HG03045 (cell line): Measurements from ENCODE around the gene ZSWIM1.

Experiments used
- ATAC-seq: cut with Tn5 transposase; IDR thresholded peaks from one replicate; pipeline ENCODE4 v1.9.1; 2021; ENCODE audit warnings: mild to moderate bottlenecking, moderate library complexity; ENCODE audit not compliant: unreplicated experiment

The ZSWIM1 gene

DNA sequence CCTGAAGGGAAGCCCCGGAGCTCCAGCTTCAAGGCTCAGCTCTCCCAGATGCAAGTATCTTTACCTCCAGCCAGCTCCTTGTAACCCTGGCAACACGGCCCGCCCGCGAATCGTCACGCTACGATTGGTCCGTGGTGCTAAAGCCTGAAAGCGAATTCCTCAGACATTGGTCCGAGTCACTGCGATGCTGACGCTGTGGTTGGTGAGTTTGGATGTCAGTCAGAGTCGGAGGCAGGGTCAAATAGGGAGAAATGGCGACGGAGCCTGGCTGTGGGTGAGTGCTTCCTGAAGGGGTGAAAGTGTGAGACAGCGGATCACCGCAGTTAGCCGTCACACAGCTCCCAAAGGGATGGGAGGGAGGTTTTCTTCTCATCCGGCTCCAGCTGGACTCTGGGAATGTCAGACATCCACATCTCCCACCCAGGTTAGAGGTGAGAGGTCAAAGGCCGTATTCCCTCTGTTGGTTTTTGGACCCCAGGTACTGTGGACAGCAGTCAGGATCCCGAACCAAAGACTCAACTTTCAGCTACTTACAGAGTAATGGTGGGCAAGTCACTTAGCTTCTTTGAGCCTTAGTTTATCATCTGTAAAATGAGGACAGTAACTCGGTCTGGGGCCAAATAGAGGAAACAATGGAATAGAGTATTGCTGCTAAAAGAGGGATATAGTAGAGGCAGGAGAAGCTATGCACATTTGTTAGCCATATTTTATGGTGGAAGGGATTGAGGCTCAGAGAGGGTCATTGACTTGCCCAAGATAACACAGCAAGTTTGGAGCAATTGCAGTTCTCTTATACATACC lies at the start of gene ZSWIM1:
TSS of gene ZSWIM1 (plus strand) at position 240 of the 801 bp plus-strand sequence. CDS start 1,366 bp downstream, outside the sequence.
- ATAC-seq = peak; percentile 97

DNA sequence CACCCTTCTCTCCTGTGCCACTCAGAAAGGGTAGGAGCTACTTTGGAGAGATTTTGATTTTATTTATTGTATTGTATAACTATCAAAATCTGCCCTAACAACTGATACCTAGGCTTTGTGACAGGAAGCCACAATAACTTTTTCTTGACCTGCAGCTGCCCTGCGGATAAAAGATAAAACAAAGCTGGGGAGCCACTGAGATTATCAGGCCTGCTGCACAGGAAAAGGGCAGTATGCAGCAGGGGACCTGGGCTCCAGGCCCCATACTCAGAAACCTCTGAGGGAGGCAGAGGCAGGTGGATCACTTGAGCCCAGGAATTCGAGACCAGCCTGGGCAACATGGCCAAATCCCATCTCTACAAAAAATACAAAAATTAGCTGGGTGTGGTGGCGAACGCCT lies 48.4 kb upstream of the ZSWIM1 start:
- no peak for ATAC-seq

DNA sequence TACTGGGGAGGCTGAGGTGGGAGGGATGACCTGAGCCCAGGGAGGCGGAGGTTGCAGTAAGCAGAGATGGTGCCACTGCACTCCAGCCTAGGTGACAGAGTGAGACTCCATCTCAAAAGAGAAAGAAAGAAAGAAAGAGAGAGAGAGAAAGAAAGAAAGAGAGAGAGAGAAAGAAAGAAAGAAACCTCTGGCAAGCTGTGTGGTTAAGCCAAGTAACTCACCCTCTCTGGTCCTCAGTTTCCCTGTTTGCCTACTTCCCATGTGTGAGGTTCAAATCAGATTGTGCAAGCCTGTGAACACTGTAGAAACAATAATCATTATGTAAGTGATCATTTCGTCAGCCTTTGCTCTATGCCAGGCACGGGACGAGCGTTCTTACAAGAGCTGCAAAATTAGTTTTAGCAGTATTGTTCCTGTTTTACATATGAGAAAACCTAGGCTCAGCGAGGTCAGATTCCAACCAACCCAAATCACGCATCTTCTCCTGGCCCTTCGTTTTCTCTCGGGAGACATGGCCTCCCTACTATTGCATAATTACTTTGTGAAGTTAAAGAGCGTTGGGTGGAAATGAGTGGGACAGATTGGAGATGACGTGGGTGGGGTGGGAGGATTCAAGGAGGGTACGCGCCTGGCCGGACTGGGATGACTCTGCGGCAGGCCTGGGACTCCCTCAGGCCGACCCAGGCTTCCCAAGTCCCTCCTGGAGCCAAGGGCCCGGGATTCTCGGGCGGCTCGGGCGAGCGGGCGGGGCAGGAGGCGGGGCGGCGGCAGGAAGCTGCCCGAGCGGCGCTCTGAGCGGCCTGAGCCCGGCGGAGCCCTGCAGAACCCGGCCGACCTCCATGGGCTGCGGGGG lies 47.8 kb upstream of the ZSWIM1 start, which contains the start of gene SNX21:
TSS of gene SNX21 (plus strand) at position 770 of the 853 bp plus-strand sequence. CDS start 121 bp downstream, outside the sequence.
- ATAC-seq = no peak

DNA sequence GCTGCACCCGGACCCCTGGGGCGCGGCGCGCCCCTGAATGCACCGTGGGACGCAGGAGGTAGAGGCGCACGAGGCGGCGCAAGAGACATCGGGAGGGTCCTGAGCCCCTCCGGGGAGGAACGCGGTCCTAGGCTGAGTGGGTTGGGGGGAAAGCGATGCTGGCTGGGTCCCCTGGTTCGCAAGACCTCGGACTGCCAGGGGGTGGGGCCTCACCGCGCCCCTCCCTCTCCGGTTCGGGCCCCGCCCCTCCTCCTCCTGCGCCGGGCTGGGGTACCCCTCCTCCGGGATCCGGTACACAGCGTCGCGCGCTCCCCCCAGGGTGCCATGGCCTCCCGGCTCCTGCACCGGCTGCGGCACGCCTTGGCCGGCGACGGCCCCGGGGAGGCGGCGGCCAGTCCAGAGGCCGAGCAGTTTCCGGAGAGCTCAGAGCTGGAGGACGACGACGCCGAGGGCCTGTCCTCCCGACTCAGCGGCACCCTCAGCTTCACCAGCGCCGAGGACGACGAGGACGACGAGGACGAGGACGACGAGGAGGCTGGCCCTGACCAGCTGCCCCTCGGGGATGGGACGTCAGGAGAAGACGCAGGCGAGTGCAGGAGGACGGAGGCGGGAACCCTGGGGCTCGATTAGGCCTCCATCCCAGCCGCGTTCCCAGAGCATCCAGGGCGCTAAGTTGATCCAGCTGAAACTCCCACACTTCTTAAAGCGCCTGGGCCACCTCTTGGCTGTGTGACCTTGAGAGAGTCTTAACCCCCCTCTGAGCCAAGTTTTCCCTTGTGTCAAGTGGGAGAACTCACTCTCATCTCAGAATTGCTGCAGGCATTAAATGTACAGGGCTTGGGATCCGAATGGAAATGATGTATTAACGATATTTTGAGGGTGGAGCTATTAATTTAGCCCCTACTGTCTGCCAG lies 46.9 kb upstream of the ZSWIM1 start:
- no peak for ATAC-seq

DNA sequence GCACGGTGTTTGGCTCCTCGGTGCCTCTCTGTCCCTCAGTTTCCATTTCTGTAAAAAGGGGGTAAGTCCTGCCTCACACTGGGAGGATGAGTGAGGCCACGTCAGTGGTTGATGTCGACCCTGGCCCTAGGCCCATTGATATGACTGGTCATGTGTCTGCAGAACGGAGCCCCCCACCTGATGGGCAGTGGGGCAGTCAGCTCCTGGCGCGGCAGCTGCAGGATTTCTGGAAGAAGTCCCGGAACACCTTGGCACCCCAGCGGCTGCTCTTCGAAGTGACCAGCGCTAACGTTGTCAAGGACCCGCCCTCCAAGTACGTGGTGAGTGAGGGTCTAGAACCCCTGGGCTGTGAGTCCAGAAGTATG lies 46.2 kb upstream of the ZSWIM1 start:
- ATAC-seq = no peak

DNA sequence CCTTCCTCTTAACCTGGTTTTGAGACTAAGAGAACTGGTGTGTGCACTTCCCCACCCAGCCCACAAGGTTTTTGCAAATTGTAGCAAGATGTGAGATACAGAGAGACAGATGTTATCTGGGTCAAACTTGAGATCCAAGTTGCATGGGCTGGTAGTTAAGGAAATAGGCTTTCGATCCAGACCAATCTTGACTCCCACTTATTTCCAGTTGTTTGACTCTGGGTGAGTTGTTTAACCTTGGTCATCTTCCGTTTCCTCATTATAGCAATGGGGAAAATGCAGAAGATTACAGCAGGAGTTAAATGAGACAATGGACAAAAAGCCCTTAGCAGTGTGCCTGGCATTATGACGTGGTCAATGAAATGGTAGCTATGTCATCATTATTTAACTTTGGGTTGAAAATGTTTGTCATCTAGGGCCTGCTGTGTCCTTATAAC lies 45.7 kb upstream of the ZSWIM1 start:
- no peak for ATAC-seq

DNA sequence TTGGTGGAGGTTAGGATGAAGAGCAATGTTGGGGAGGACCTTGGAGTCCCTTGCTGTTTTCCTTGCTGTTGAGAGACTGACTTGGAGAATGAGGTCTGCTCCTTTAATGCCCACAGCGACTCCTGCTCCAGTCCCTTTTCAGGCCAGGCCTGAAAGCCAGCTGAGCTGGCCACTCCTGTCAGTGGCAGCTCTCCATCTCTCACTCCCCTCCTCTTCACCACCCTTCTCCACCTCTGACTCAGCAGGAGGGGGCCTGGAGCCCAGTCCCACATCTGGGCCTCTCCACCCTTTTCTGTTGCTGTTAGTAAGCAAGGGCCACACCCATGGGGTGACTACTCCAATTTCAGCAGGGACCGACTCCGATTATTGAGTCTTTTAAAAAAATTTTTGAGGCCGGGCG lies 45.2 kb upstream of the ZSWIM1 start:
- ATAC-seq = no peak

DNA sequence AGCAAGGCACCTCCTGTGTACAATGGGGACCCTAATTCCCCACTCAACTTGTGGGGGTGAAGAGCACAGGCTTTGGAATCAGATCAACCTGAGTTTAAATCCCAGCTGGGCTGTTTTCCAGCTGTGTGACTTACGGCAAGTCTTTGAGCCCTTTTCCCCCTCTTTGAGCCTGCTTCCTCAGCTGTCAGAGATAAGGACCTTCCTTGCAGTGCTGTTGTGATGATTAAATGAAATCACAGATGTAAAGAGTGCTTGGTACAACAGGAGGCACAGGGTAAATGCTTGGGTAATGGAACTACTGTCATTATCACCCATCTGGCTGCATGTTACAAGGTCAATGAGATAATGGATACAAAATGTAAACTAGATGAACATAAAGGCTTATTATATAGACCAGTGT lies 44.2 kb upstream of the ZSWIM1 start:
- ATAC-seq = no peak

DNA sequence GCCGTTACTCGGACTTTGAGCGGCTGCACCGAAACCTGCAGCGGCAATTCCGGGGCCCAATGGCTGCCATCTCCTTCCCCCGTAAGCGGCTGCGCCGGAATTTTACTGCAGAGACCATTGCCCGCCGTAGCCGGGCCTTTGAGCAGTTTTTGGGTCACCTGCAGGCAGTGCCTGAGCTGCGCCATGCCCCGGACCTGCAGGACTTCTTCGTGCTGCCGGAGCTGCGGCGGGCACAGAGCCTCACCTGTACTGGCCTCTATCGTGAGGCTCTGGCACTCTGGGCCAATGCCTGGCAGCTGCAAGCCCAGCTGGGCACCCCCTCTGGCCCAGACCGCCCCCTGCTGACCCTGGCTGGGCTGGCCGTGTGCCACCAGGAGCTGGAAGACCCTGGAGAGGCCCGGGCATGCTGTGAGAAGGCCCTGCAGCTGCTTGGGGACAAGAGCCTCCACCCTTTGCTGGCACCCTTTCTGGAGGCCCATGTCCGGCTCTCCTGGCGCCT lies 40.3 kb upstream of the ZSWIM1 start:
- no peak for ATAC-seq

DNA sequence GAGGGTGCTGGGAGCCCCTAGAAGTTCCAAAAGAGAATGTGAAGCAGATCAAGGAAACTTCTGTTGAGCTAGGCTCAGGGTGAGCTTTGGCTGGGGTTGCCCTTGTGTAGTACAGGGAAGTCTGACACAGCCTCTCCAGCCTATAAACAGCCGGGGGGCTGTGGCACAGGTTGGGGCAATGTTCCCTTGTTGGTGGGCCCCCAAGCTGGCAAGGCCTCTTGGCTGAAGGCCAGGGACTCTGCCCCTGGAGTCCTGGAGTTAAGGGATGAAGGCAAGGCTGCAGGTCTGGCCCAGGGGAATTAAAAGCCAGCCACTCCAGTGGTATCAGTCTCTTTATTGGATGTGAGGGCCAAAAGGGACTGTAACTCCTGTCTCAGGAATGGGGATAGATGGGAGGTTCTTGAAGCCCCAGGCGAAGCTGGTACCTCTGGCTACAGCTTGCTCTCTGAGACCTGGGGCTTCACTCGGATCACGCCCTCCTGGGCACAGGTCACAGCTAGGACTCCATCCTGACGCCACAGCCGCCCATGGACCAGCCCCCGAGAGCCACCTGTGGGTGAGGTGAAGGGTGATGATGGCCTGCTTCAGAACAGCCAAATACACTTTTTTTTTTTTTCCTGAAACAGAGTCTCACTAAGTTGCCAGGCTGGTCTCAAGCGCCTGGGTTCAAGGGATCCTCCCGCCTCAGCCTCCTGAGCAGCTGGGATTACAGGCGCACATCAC lies 39.5 kb upstream of the ZSWIM1 start:
- no peak for ATAC-seq

DNA sequence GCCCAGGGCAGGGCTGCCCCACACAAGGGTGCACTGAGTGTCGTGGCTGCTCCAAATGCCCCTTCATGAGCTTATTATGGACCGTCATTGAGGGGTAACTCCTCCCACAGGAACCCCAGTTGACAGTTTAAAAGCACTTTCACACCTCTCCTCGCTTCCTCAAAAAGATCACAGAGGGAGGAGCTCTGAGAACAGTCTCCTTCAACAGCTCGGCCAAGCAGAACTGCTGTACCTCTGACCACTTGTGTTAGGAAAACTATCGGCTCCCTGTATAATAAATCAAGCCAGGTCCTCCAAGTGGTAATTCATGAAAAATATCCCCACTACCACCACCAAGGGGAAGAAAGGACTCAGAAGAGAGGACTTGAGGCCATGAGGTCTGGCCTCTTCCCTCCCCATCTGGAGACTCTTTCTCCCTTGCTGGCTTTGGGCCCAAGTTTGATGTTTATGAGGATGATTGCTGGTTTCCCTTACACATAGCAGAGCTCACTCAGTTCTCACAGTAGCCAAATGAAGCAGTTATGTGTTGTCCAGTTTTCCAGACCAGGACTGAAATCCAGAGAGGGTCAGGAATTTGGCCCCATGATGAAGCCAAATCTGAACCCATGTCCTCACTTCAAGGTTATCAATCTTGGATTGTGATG lies 38.7 kb upstream of the ZSWIM1 start:
- no peak for ATAC-seq

DNA sequence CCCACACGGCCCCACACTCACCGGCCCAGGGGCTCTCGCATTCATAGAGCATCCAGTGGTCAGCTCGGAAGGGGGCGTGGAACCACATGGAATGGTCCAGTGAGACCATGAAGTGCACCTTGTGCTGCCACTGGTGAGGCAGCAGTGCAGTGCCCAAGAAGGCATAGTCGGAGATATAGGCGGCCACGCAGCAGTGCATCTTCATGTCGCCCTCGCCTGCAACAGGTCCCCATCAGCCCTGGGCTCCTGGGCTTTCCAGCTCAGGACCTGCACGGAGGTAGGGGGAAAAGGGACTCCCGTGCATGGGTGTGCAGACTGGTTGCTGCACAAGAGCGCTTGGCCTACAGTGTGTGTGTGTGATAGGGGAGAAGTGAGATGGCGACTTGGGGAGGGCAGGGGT lies 37.5 kb upstream of the ZSWIM1 start:
- ATAC-seq = no peak

DNA sequence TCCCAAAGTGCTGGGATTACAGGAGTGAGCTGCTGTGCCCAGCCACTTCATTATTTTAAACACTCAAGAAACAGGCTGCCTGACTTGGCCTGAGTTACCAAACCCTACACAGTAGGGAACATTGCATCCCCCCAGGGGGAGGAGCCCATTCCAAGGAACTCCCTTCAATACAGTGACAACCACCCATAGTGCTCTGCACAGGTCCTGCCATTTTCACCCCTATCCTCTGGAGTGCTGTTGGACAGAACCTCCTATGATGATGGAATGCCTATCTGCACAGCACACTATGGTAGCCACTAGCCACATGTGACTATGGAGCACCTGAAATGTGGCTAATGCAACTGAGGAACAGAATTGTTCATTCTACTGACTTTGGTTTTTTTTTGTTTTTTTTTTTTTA lies 35.6 kb upstream of the ZSWIM1 start:
- no peak for ATAC-seq

DNA sequence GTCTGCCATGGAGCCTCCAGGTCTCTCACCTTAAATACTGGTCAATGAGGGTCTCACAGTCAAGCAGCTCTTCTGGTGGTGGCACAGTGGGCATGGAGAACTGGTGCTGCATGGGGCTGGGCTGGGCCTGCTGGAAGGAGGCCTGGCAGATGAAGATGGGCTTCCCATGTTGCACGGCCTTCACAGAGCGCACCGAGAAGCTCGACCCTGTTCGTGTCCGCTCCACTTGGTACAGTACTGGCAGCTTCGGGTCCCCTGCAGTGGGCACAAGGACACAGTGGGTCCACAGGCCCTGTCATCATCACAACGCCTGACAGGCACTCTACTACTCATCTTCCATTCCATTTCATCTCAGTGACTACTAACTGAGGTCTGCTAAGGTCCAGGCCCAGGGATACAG lies 32.6 kb upstream of the ZSWIM1 start:
- ATAC-seq = no peak

DNA sequence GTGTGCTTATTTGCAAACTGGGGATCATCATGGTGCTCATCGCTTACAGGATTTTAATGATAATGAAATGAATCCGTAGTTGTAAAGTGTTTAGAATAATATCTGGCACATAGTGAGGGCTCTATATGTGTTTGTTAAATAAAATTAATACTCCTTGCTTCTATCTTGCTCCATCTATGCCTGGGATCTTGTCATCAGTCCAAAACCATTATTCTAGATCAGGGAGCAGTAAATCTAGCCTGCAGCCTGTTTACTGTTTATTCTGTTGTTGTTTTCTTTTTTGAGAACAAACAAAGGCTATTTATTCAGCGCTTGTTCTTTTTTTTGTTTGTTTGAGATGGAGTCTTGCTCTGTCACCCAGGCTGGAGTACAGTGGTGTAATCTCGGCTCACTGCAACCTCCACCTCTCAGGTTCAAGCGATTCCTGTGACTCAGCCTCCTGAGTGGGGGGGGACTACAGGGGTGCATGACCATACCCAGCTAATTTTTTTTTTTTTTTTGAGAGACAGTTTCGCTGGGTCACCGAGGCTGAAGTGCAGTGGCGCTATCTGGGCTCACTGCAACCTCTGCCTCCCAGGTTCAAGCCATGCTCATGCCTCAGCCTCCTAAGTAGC lies 32.0 kb upstream of the ZSWIM1 start:
- no peak for ATAC-seq

DNA sequence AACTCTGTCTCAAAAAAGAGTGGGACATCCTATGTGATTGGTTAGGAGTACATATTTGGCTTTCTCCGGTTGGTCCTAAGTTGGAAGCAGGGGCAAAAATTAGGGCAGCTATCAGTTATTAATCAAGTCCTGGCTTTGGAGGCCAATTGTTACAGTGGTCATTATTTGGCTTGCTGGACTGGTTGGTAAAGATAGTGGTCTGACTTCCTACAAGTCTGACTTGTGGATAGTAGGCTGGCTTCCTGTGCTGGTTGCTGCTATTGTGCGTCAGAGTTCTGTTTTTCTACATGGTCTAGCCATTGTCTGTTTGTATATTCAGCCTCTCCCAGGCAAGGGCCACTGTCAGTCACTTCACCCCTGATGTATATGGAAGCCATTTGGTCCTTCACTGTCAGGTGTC lies 30.8 kb upstream of the ZSWIM1 start:
- no peak for ATAC-seq

DNA sequence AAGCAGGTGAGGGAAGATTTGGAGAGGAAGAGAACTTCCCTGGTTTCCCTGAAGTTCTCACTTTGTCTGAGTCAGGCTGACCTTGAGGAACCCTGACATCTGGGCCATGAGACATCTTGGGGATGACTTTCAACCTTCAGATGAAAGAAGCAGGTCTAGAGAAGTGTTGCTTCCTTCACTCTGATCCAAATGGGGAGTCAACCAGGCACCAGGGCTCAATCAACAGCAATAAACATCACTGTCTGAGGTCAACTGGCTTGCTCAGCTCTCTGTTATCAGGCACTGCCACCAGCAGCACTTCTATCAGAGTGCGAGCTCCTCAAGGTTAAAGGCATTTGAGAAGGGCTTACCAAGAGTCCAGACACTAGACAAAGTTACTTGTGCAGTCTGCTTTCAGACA lies 30.1 kb upstream of the ZSWIM1 start:
- no peak for ATAC-seq

DNA sequence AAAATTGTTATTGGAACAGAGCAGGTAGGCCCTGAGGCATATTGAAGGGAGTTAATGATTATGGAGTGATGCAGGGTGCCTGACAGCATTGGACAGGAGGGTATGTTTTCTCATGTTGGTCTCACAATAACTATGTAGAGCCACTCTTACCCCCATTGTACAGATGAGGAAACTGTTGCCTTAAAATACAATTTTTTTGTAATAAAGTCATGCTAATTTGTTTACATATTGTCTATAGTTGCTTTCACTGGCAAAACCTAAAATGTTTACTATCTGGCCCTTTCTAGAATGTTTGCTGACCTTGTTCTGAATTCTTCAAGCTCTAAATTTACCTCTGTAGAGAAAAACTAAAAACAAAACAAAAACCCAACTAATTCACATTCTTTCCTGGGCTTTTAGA lies 29.5 kb upstream of the ZSWIM1 start:
- no peak for ATAC-seq

DNA sequence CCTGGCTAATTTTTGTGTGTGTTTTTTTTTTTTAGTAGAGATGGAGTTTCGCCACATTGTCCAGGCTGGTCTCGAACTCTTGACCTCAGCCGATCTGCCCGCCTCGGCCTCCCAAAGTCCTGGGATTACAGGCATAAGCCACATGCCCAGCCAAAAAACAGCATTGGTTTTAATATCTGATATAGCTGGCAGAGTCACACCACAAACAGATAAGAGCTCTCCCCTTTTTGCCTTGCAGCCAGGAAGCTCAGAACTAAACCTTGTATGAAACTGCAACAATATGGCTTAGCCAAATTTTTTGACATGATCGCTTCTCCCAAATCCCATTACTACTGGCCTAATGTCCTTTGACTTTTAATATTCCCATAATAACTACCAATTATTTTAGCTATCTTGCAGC lies 28.7 kb upstream of the ZSWIM1 start:
- ATAC-seq = no peak
